Measurements from ENCODE around the gene SYNDIG1. TPM values are rescaled to one million over a fixed set of nuclear protein-coding genes. Genes with fewer than 3 reads are reported as not detected.

The SYNDIG1 gene
- total RNA-seq, 1 donor from 2014 or later: 5.7 TPM

DNA sequence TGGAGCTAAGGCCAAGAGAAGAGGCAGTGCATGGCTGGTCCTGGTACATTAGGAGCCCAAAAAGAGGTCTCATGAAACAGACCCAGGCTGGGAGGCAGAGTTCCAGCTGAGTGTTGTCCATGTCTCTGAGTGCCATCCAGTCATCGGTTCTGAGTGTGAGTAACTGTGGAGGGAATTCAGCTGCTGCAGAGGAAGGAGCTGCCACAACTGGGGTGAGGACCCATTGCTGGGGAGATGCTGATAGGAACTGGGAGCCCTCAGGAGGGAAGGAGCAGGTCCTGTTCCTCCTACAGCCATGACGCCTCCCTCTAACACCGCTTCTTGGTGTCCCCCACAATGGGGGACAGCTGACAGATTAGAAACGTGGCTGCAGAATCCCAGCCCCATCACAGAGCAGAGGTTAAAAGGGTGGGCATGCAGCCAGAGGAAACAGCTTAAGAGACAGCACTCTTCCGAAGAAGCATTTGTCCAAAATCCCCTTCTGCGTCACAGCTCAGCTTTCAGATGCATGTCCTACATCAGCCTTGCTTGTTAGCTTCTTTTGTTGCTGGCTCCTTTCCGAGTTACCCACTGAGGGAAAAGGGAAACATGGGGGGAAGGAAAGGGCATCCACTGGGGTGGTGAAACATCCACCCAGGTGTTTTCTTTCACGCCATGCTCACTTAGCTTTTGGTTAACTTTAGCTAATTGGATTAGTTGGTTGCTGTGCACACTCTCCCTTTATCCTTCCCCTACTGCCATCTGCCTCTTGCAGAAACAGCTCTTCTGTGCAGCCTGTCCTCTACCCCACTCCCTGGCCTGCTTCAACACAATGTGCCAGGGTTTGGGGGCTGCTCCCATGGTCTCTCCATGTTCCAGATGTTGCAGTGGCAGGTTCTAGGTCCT is 239.2 kb downstream of the SYNDIG1 start:
- Histone ChIP-seq H4K20me1 (ENCODE audit: insufficient read depth, low read length) (no peaks in the 10 kb centered on the region), H3K27ac (ENCODE audit: low read depth, low read length) (no peak overlapping the region), H3K4me1 (ENCODE audit: insufficient read depth, low read length) (no peaks in the 10 kb centered on the region), H3K4me3 (ENCODE audit: insufficient read depth, low read depth, low read length) (no peak overlapping the region), H3K79me2 (ENCODE audit: insufficient read depth, low read length) (no peaks in the 10 kb centered on the region), H3K9me3 (ENCODE audit: insufficient read depth, low read depth, low read length) (no peaks in the 10 kb centered on the region), H2AFZ (ENCODE audit: low read depth, low read length) (no peak overlapping the region), H3K36me3 (ENCODE audit: insufficient read depth, low read length) (no peaks in the 10 kb centered on the region), H3K27me3 (ENCODE audit: insufficient read depth, low read length) (no peaks in the 10 kb centered on the region), H3K9ac (ENCODE audit: low read length) (no peak overlapping the region), H3K4me2 (ENCODE audit: low read length) (no peak overlapping the region)
- no peaks in the 10 kb centered on the region for H3K36me3 Mint-ChIP-seq (ENCODE audit: low read depth, unreplicated experiment)
- H3K4me1 Mint-ChIP-seq (ENCODE audit: low read depth, unreplicated experiment): no peaks in the 10 kb centered on the region
- H3K27ac Mint-ChIP-seq (ENCODE audit: unreplicated experiment): no peak overlapping the region
- no peak for TF ChIP-seq EZH2 (IDR thresholded peaks at IDR 0.05; ENCODE audit: insufficient read depth, low read length)
- TF ChIP-seq, protein P1, sequence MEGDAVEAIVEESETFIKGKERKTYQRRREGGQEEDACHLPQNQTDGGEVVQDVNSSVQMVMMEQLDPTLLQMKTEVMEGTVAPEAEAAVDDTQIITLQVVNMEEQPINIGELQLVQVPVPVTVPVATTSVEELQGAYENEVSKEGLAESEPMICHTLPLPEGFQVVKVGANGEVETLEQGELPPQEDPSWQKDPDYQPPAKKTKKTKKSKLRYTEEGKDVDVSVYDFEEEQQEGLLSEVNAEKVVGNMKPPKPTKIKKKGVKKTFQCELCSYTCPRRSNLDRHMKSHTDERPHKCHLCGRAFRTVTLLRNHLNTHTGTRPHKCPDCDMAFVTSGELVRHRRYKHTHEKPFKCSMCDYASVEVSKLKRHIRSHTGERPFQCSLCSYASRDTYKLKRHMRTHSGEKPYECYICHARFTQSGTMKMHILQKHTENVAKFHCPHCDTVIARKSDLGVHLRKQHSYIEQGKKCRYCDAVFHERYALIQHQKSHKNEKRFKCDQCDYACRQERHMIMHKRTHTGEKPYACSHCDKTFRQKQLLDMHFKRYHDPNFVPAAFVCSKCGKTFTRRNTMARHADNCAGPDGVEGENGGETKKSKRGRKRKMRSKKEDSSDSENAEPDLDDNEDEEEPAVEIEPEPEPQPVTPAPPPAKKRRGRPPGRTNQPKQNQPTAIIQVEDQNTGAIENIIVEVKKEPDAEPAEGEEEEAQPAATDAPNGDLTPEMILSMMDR (IDR thresholded peaks at IDR 0.05; ENCODE audit: insufficient read depth, low read depth, low read length): no peak
- no peak overlapping the region for H3K4me3 Mint-ChIP-seq (ENCODE audit: unreplicated experiment)
- H3K9me3 Mint-ChIP-seq (ENCODE audit: unreplicated experiment): peaks cover 4% of the 10 kb centered on the region
- no peak for DNase-seq (ENCODE audit: low read depth)
- no peak for FAIRE-seq
- H3K27me3 Mint-ChIP-seq (ENCODE audit: low read depth, unreplicated experiment): peaks cover 16% of the 10 kb centered on the region

Data from astrocyte (in vitro differentiated cells and primary cell).